Skeletal muscle cell (primary cell): ENCODE measurements around the gene RTF2.
A peak's percentile ranks its signal among the peaks of the same experiment; 100 is the strongest.
"Not testable (repeated sequence)": the region's sequence is repeated elsewhere in the genome, so short reads cannot be mapped to it uniquely, and the experiment has no call there.

Source experiments
- DNase-seq: peaks from one replicate; pipeline ENCODE4 v3.0.0-alpha.2; 2010; ENCODE audit warnings: low read depth
- H3K4me3 ChIP-seq: 2 replicates; pipeline ENCODE4 v1.5.1; 2011; ENCODE audit warnings: low read depth, mild to moderate bottlenecking, control low read depth, low read length, moderate library complexity

The RTF2 gene

GRCh38 chr20:56522311-56522710 is 53.9 kb downstream of the RTF2 start:
- H3K4me3 ChIP-seq, result no peak overlapping the region
- DNase-seq, result no peak

- not testable (repeated sequence) for H3K4me3 ChIP-seq, DNase-seq
Measured at GRCh38 chr20:56524444-56524843, 56.0 kb downstream of the RTF2 start, which contains the start of gene FAM209A. FAM209A (plus strand) TSS chr20:56524744; CDS start chr20:56524809, 65 bp downstream.

GRCh38 chr20:56527521-56527920 is 59.1 kb downstream of the RTF2 start:
- no peak for DNase-seq
- no peak overlapping the region for H3K4me3 ChIP-seq

- not testable (repeated sequence) for H3K4me3 ChIP-seq, DNase-seq
Measured at GRCh38 chr20:56532946-56533345, 64.5 kb downstream of the RTF2 start, which contains the start of gene FAM209B. FAM209B (plus strand) TSS chr20:56533246; CDS start chr20:56533342, 96 bp downstream.

- H3K4me3 ChIP-seq, result no peak overlapping the region
- no peak for DNase-seq
Measured at GRCh38 chr20:56537997-56538396, 69.6 kb downstream of the RTF2 start.

- DNase-seq, result no peak
Measured at GRCh38 chr20:56540415-56540814, 72.0 kb downstream of the RTF2 start.

GRCh38 chr20:56542489-56543030 is 74.1 kb downstream of the RTF2 start:
- H3K4me3 ChIP-seq, result no peak overlapping the region
- no peak for DNase-seq

More at GRCh38 chr20:56540415-56540814, 72.0 kb downstream of the RTF2 start:
- no peak overlapping the region for H3K4me3 ChIP-seq

- no peak for DNase-seq
Measured at GRCh38 chr20:56551571-56551970, 83.1 kb downstream of the RTF2 start.

GRCh38 chr20:56552911-56553629 is 84.6 kb downstream of the RTF2 start:
- no peak overlapping the region for H3K4me3 ChIP-seq
- no peak for DNase-seq

More at GRCh38 chr20:56551571-56551970, 83.1 kb downstream of the RTF2 start:
- no peak overlapping the region for H3K4me3 ChIP-seq

- H3K4me3 ChIP-seq, result no peak overlapping the region
- peak; percentile 81 for DNase-seq
Measured at GRCh38 chr20:56554869-56555268, 86.4 kb downstream of the RTF2 start.

- H3K4me3 ChIP-seq, result no peak overlapping the region
- DNase-seq, result no peak
Measured at GRCh38 chr20:56558968-56559367, 90.5 kb downstream of the RTF2 start.

- not testable (repeated sequence) for H3K4me3 ChIP-seq, DNase-seq
Measured at GRCh38 chr20:56564526-56564925, 96.1 kb downstream of the RTF2 start.

- no peak overlapping the region for H3K4me3 ChIP-seq
- no peak for DNase-seq
Measured at GRCh38 chr20:56565511-56565910, 97.1 kb downstream of the RTF2 start.

GRCh38 chr20:56566621-56567020 is 98.2 kb downstream of the RTF2 start:
- H3K4me3 ChIP-seq, result no peak overlapping the region
- no peak for DNase-seq
